Mesenchymal stem cell (in vitro differentiated cells and primary cell): Measurements from ENCODE around the gene WDR48.

ENCODE experiments used
- DNase-seq: peaks from one replicate; pipeline ENCODE4 v3.0.0-alpha.2; 2013
- H2AFZ ChIP-seq: one replicate; pipeline ENCODE4 v1.6.1; 2013; ENCODE audit warnings: low read depth, mild to moderate bottlenecking, control low read depth, inconsistent platforms, low read length, moderate library complexity
- H2AK5ac ChIP-seq: 2 replicates; pipeline ENCODE4 v1.6.1; 2013; ENCODE audit warnings: low read length, moderate library complexity, mild to moderate bottlenecking, inconsistent platforms; ENCODE audit not compliant: severe bottlenecking
- H2BK120ac ChIP-seq: one replicate; pipeline ENCODE4 v1.6.1; 2013; ENCODE audit warnings: low read depth, mild to moderate bottlenecking, inconsistent platforms, low read length, moderate library complexity
- H2BK12ac ChIP-seq, 2 experiments: one replicate each; pipeline ENCODE4 v1.6.1; 2013; ENCODE audit warnings: inconsistent platforms in 2 of 2, low read length in 2 of 2, mild to moderate bottlenecking in 2 of 2, moderate library complexity in 2 of 2, control low read depth in 1 of 2
- H2BK15ac ChIP-seq: one replicate; pipeline ENCODE4 v1.6.1; 2013; ENCODE audit warnings: mild to moderate bottlenecking, low read depth, inconsistent platforms; ENCODE audit not compliant: poor library complexity, severe bottlenecking
- H2BK5ac ChIP-seq: 2 replicates; pipeline ENCODE4 v1.6.1; 2013; ENCODE audit warnings: low read depth, mild to moderate bottlenecking, low read length, control low read depth, inconsistent platforms; ENCODE audit not compliant: poor library complexity, severe bottlenecking
- H3K14ac ChIP-seq, 2 experiments: one replicate each; pipeline ENCODE4 v1.6.1; 2013; ENCODE audit warnings: inconsistent platforms in 2 of 2, low read length in 2 of 2, control low read depth in 1 of 2, mild to moderate bottlenecking in 1 of 2, moderate library complexity in 1 of 2
- H3K18ac ChIP-seq, 2 experiments: one replicate each; pipeline ENCODE4 v1.6.1; 2013; ENCODE audit warnings: inconsistent platforms in 2 of 2, low read length in 2 of 2, control low read depth in 1 of 2, low read depth in 1 of 2, mild to moderate bottlenecking in 1 of 2
- H3K23ac ChIP-seq, 2 experiments: one replicate each; pipeline ENCODE4 v1.6.1; 2013; ENCODE audit warnings: inconsistent platforms in 2 of 2, low read length in 2 of 2, mild to moderate bottlenecking in 2 of 2, moderate library complexity in 2 of 2, control low read depth in 1 of 2
- H3K27ac ChIP-seq: 2 replicates; pipeline ENCODE4 v1.5.1; 2013; ENCODE audit warnings: mild to moderate bottlenecking, moderate library complexity, low read length, control low read depth, inconsistent platforms; ENCODE audit not compliant: poor library complexity, severe bottlenecking
- H3K27me3 ChIP-seq, 2 experiments: 2 replicates each; pipeline versions ENCODE4 v1.6.1 to v1.7.0; 2013; ENCODE audit warnings: low read length in 2 of 2, mild to moderate bottlenecking in 2 of 2, moderate library complexity in 2 of 2, control low read depth in 1 of 2, inconsistent platforms in 1 of 2; ENCODE audit not compliant: control insufficient read depth in 1 of 2, insufficient read depth in 1 of 2
- H3K36me3 ChIP-seq, 2 experiments: 2 replicates each; pipeline versions ENCODE4 v1.6.1 to v1.7.0; 2013; ENCODE audit warnings: low read length in 2 of 2, control low read depth in 1 of 2, inconsistent platforms in 1 of 2, low read depth in 1 of 2, mild to moderate bottlenecking in 1 of 2; ENCODE audit not compliant: insufficient read depth in 2 of 2, control insufficient read depth in 1 of 2
- H3K4ac ChIP-seq, 2 experiments: one replicate each; pipeline ENCODE4 v1.6.1; 2013; ENCODE audit warnings: inconsistent platforms in 2 of 2, low read length in 2 of 2, mild to moderate bottlenecking in 2 of 2, moderate library complexity in 2 of 2, control low read depth in 1 of 2, low read depth in 1 of 2
- H3K4me1 ChIP-seq: 2 replicates; pipeline ENCODE4 v1.6.1; 2013; ENCODE audit warnings: low read depth, low read length, control low read depth; ENCODE audit not compliant: control insufficient read depth, insufficient read depth
- H3K4me2 ChIP-seq: 2 replicates; pipeline ENCODE4 v1.6.1; 2013; ENCODE audit warnings: low read length, mild to moderate bottlenecking, inconsistent platforms; ENCODE audit not compliant: poor library complexity, severe bottlenecking
- H3K4me3 ChIP-seq, 2 experiments: 2 replicates each; pipeline versions ENCODE4 v1.5.1 to v1.7.0; 2013; ENCODE audit warnings: low read length in 2 of 2, mild to moderate bottlenecking in 2 of 2, control low read depth in 1 of 2, low read depth in 1 of 2; ENCODE audit not compliant: insufficient read depth in 1 of 2
- H3K79me1 ChIP-seq: replicated peaks from 2 replicates; pipeline ENCODE4 v1.6.1; 2013; ENCODE audit warnings: mild to moderate bottlenecking, control low read depth, low read length, inconsistent platforms; ENCODE audit not compliant: poor library complexity, severe bottlenecking
- H3K9ac ChIP-seq: 2 replicates; pipeline ENCODE4 v1.7.0; 2013; ENCODE audit warnings: mild to moderate bottlenecking, low read length, moderate library complexity
- H3K9me3 ChIP-seq: 2 replicates; pipeline ENCODE4 v1.7.0; 2013; ENCODE audit warnings: mild to moderate bottlenecking, low read length; ENCODE audit not compliant: control insufficient read depth
- H4K8ac ChIP-seq: one replicate; pipeline ENCODE4 v1.6.1; 2013; ENCODE audit warnings: inconsistent platforms, mild to moderate bottlenecking, low read length, moderate library complexity
- H4K91ac ChIP-seq: one replicate; pipeline ENCODE4 v1.6.1; 2013; ENCODE audit warnings: mild to moderate bottlenecking, low read length, inconsistent platforms
- WGBS: methylation state at CpG from one replicate; pipeline ENCODE4 v1.1.7; 2013; ENCODE audit warnings: mixed read lengths; 5-methylcytosine and 5-hydroxymethylcytosine counted together

Gene WDR48

DNA sequence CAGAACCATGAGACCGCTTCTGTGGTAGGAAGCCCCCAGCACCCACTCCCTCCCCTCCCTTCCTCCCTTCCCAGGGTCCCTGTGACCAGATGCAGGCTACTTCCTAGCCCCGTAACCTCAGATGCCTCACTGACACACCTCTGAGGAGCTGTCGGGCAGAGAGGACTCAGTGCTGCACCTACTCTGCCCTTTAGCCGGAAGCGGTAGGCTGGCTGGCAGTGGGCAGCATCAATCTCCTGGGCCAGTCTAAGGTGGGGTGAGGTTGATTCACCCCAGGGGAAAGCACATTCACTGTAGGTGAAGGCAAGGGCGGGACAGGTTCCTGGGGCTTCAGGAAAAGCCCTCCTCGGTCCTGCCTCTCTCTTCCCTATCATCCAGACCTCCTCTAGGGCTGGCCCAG is 82.5 kb downstream of the WDR48 start:
- H4K8ac ChIP-seq, result no peak overlapping the region
- H2BK15ac ChIP-seq, result no peak overlapping the region
- H3K4me3 ChIP-seq, result no peak overlapping the region
- no peaks in the 10 kb centered on the region for H3K9me3 ChIP-seq
- no peak overlapping the region for H4K91ac ChIP-seq
- H3K27ac ChIP-seq, result no peak overlapping the region
- H2BK120ac ChIP-seq, result no peak overlapping the region
- no peak for DNase-seq
- no peak overlapping the region for H3K9ac ChIP-seq
- H2AFZ ChIP-seq, result no peak overlapping the region
- no peak overlapping the region for H2AK5ac ChIP-seq
- no peak overlapping the region for H2BK5ac ChIP-seq
- peaks cover 11% of the 10 kb centered on the region for H3K79me1 ChIP-seq
- no peak overlapping the region for H3K23ac ChIP-seq
- H3K36me3 ChIP-seq, result peaks cover 36 to 48% of the 10 kb centered on the region in 2 experiments
- no peak overlapping the region for H2BK12ac ChIP-seq
- H3K4me1 ChIP-seq, result no peaks in the 10 kb centered on the region
- H3K27me3 ChIP-seq, result no peaks in the 10 kb centered on the region
- H3K18ac ChIP-seq, result no peak overlapping the region
- no peak overlapping the region for H3K4ac ChIP-seq
- 87% methylated on average over 7 of the region's 7 CpGs for WGBS
- no peak overlapping the region for H3K4me2 ChIP-seq
- H3K14ac ChIP-seq, result no peak overlapping the region

DNA sequence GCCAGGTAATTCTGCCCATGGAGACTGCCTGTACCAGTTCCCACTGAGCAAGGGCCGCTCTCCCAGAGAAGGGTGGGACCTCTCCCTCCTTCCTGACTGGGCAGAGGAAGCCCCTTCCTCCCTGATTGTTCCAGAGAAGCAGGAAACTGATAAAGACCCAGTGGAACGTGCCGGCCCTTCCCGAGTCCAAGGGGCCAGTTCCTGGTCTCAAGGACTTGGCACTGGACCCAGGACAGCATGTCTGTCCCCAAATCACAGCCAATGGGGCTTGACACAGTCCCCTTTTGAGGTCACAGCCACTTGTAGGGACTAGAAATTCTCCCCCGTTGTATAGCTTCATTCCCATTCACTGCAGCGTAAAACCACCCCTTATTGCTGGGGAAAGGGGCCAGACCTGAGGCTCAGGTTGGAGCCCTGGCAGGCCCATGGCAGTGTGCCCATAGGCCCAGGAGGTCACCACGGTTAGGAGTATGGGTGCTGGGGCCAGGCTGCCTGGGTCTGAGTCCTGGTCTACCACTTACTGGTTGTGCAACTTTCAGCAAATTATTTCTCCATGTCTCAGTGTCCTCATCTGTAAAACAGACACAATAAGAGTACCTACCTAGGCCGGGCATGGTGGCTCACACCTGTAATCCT is 83.5 kb downstream of the WDR48 start:
- no peak overlapping the region for H3K9ac ChIP-seq
- no peak overlapping the region for H2AK5ac ChIP-seq
- DNase-seq, result no peak
- H3K9me3 ChIP-seq, result no peaks in the 10 kb centered on the region
- peaks cover 37 to 53% of the 10 kb centered on the region in 2 experiments for H3K36me3 ChIP-seq
- H3K23ac ChIP-seq, result peak overlapping the region in 1 of 2 experiments; percentile 10
- no peak overlapping the region for H3K14ac ChIP-seq
- H4K91ac ChIP-seq, result no peak overlapping the region
- H3K79me1 ChIP-seq, result peaks cover 13% of the 10 kb centered on the region
- 91% methylated on average over 8 of the region's 8 CpGs for WGBS
- H3K4me3 ChIP-seq, result no peak overlapping the region
- H3K4ac ChIP-seq, result no peak overlapping the region
- no peak overlapping the region for H3K4me2 ChIP-seq
- no peak overlapping the region for H2BK15ac ChIP-seq
- H3K27me3 ChIP-seq, result no peaks in the 10 kb centered on the region
- no peak overlapping the region for H2BK12ac ChIP-seq
- H4K8ac ChIP-seq, result no peak overlapping the region
- H2AFZ ChIP-seq, result no peak overlapping the region
- no peak overlapping the region for H2BK5ac ChIP-seq
- H3K27ac ChIP-seq, result no peak overlapping the region
- H3K18ac ChIP-seq, result no peak overlapping the region
- peaks cover under 1% of the 10 kb centered on the region for H3K4me1 ChIP-seq
- H2BK120ac ChIP-seq, result no peak overlapping the region

DNA sequence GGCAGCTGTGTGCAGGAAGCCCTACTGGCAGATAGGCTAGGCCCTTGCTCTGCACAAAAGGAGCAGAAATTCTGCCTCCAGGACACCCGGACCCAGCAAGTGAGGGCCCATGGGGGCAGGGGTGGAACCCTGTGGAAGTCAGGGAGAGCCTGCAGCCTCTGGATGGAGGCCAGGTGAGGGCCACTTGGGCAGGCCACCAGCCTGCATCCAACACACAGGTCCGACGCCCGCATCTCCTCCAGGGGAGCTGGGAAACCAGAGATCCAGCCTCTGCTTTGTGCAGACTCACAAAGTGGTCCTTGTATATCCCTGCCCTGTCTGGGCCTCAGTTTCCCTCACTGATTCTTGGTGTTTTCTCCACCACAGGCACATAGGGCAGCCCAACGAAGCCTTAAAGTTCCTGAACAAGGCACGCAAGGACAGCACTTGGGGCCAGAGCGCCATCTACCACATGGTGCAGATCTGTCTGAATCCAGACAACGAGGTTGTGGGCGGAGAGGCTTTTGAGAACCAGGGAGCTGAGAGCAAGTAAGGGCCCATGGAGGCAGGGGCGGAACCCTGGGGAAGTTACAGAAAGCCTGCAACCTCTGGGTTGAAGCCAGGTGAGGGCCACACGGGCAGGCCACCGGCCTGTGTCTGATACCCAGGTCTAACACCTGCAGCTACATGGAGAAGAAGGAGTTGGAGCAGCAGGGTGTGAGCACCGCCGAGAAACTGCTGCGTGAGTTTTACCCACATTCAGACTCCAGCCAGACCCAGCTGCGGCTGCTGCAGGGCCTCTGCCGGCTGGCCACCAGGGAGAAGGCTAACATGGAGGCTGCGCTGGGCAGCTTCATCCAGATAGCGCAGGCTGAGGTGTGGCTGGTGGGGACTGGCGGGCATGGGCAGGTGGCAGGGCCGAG is 85.0 kb downstream of the WDR48 start:
- H3K9me3 ChIP-seq, result no peaks in the 10 kb centered on the region
- peak overlapping the region in 1 of 2 experiments; percentile 80 for H3K14ac ChIP-seq
- no peak overlapping the region for H2BK15ac ChIP-seq
- H2AK5ac ChIP-seq, result no peak overlapping the region
- DNase-seq, result no peak
- peaks cover 49 to 59% of the 10 kb centered on the region in 2 experiments for H3K36me3 ChIP-seq
- no peak overlapping the region for H2BK5ac ChIP-seq
- no peak overlapping the region for H3K18ac ChIP-seq
- no peak overlapping the region for H4K91ac ChIP-seq
- H4K8ac ChIP-seq, result no peak overlapping the region
- H3K27me3 ChIP-seq, result no peaks in the 10 kb centered on the region
- H3K4me3 ChIP-seq, result no peak overlapping the region
- WGBS, result 94% methylated on average over 21 of the region's 21 CpGs
- H3K79me1 ChIP-seq, result peaks cover 23% of the 10 kb centered on the region
- H2AFZ ChIP-seq, result no peak overlapping the region
- peaks cover 10% of the 10 kb centered on the region for H3K4me1 ChIP-seq
- H3K4ac ChIP-seq, result no peak overlapping the region
- H3K4me2 ChIP-seq, result no peak overlapping the region
- no peak overlapping the region for H3K27ac ChIP-seq
- no peak overlapping the region for H2BK120ac ChIP-seq
- H2BK12ac ChIP-seq, result no peak overlapping the region
- H3K9ac ChIP-seq, result no peak overlapping the region
- no peak overlapping the region for H3K23ac ChIP-seq

DNA sequence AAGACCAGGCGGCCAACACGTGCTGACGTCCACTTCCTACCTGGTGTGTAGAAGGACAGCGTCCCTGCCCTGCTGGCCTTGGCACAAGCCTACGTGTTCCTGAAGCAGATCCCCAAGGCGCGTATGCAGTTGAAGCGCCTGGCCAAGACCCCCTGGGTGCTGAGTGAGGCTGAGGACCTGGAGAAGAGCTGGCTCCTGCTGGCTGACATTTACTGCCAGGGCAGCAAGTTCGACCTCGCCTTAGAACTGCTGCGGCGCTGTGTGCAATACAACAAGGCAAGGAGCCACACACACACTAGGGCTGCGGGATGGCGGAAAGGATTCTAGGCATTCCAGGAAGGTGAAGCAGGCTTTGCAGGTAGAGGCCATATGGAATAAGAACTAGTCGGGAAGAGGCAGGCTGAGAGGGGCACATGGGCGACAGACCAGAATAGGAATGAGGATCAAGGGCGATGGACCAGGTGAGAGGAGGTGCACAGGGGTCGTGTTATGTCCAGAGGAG is 85.7 kb downstream of the WDR48 start:
- no peak overlapping the region for H2AK5ac ChIP-seq
- peaks cover 30% of the 10 kb centered on the region for H3K79me1 ChIP-seq
- no peak overlapping the region for H2BK15ac ChIP-seq
- H3K27ac ChIP-seq, result no peak overlapping the region
- no peak overlapping the region for H3K23ac ChIP-seq
- H3K9ac ChIP-seq, result no peak overlapping the region
- H2BK120ac ChIP-seq, result no peak overlapping the region
- H4K91ac ChIP-seq, result no peak overlapping the region
- no peaks in the 10 kb centered on the region for H3K9me3 ChIP-seq
- WGBS, result 98% methylated on average over 18 of the region's 18 CpGs
- H3K14ac ChIP-seq, result peak overlapping the region in 1 of 2 experiments; percentile 80
- no peak overlapping the region for H2AFZ ChIP-seq
- no peak overlapping the region for H3K4me3 ChIP-seq
- no peak overlapping the region for H2BK5ac ChIP-seq
- peaks cover 14% of the 10 kb centered on the region for H3K4me1 ChIP-seq
- H3K36me3 ChIP-seq, result peaks cover 56 to 64% of the 10 kb centered on the region in 2 experiments
- H3K18ac ChIP-seq, result no peak overlapping the region
- no peak overlapping the region for H4K8ac ChIP-seq
- H3K4me2 ChIP-seq, result no peak overlapping the region
- no peak overlapping the region for H2BK12ac ChIP-seq
- no peak overlapping the region for H3K4ac ChIP-seq
- no peak for DNase-seq
- no peaks in the 10 kb centered on the region for H3K27me3 ChIP-seq
